NCI-H128 (cell line): ENCODE results near the gene DLGAP1.

Experiments used
- DNase-seq: peaks from one replicate; lab custom pipeline; 2025; ENCODE audit not compliant: unreplicated experiment; lab: John Stamatoyannopoulos, UW

Gene DLGAP1

DNA sequence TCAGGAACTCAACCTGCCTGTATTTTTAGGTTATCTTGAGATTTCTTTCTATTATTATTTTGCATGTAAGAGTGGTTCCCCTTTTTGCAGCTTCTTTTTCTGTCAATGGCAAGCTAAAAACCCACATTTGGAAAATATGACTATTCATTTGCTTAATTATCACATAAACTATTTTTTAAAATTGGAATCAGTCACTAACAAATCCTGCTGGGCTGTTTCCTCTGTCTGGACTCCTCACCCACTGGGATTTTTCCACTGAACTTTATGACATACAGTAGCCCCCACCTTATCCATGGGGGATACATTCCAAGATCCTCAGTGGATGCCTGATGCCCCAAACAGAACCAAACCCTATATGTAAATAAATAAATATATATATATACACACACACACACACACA, 447.3 kb downstream of the DLGAP1 start:
- no peak for DNase-seq

DNA sequence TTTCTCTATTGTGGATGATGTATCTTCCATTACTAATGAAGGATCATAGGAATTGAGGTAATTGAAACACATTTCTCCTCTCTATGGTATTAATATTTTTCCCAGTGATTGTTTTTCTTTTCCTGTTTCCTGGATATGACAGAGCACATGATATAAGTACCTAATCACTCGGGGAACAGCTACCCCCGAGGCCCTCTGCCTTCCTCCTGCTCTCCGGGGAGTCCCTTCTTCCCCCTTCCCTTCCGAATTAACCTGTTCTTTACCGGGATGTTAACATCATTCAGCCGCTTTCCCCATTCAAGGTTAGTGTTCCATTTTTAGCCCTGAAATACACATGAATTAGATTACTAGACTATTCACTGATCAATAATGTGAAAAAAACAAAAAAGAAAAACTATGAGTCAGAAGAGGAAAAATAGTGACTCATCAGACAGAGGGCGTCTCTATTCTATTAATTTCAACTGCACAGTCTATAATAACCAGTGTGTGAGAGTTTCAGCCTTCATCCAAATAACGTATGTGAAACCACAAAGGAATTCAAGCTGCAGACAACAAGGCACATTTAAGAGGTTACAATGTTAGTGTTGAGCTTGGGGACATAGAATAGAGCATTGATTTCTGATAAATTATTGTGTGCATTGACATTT, 450.8 kb downstream of the DLGAP1 start:
- no peak for DNase-seq

GRCh38 chr18:3998698-3999333, 456.3 kb downstream of the DLGAP1 start:
- no peak for DNase-seq

- DNase-seq: peak; percentile 89
Measured at GRCh38 chr18:3995476-3996102, 459.5 kb downstream of the DLGAP1 start.

DNA sequence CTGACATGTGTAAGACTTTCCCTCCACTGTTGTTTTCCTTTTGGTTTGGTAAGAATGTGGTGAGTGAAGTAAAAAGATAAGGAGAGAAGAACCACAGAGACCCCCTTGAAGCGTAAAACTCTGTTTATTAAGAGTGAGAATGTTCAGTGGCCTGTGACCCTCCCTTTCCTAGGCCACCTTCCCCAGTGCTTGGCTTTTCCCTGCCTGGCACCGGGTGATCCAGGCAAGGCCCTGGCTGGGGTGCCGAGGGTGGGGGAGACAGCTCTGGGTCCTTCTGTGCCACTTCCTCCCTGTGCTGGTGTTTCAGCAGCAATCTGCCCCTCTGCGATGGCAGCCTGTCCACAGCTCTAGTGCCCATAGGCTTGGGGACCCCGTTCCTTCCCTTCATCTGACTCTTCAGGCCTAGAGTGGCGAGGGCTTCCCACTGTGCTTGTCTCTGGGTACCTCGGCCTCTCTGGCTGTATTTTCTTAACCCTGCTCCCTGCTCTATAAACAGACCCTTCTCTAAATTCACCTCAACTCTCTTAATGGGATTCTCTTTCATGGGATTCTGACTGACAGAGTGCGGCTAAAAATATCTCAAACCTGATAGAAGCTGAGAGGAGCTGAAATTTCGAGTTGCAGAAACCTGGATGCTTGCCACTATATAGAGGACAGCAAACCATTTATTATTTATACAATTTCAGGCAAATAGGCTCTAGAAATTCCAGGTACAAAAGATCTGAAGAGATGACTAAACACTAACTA, 461.0 kb downstream of the DLGAP1 start:
- DNase-seq: peak; percentile 19

DNA sequence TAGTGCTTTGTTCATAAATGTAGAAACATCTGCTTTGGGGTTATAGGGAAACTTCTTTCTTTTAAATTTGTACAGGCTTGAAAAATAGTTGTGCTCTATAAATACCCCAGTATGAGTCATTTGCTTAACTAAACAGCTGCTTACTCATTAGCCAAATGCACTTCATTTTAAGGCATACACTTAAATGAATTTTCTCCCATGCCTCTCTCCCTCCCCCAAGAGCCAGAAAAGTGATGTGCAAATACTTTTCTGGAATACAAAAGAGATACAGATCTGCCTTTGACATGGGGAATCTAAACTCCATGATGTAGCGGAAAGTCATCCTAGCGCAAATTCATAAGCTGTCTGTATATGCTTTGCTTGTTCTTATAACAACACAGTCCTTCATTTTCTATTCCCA, 469.4 kb downstream of the DLGAP1 start:
- no peak for DNase-seq

GRCh38 chr18:3985020-3985419, 470.1 kb downstream of the DLGAP1 start:
- no peak for DNase-seq

- no peak for DNase-seq
Measured at GRCh38 chr18:3984163-3984757, 470.8 kb downstream of the DLGAP1 start.

GRCh38 chr18:3983351-3983969, 471.6 kb downstream of the DLGAP1 start:
- no peak for DNase-seq

DNA sequence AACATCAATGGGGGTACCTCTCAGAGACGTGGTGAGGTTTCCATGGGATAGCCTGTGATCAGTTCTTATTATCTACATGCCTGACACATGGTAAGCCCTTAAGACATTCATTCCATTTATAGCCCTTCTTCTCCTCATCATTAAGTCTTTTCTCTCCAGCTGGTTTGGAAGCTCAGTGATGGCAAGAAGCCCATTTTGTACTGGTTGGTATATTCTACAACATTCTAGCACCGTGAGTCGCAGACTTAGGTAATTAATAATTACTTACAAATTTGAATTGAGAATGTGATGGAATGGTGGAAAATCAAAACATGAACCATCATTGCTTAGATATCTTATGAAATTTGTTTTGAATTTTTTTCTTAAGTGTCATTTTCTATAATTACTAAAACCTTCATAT, 472.6 kb downstream of the DLGAP1 start:
- DNase-seq: no peak

- DNase-seq: no peak
Measured at GRCh38 chr18:3979024-3979423, 476.1 kb downstream of the DLGAP1 start.

DNA sequence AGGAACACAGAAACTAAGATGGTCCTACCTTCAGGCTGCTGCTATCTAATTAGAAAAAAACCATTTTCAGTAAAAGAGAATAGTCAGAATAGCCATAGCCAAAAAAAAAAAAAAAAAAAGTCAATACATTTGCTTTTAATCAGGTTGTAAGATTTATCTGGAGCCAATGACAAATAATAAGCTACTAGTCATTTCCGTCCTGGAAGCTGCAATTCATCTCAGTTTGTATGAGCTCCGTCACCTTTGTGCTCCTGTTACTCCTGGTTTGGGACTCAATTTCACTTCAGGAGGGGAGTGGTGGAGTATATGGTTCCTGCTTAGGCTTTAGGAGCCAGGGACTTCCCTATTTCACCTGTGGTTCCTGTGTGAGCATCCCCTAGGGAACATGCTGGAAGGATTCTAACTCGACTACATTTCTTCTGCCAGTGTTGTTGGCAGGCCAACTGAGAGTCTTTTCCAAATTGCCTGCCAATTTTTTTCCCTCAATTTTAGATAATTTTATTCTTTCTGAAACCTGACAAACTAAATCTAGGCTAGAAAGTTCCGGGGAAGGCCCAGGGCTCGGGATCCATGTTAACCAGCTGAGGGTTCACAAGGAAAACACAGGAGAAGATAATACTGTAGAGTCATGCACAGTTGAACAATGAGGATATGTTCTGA, 481.8 kb downstream of the DLGAP1 start:
- no peak for DNase-seq

GRCh38 chr18:3972291-3972930, 482.7 kb downstream of the DLGAP1 start:
- DNase-seq: no peak

DNA sequence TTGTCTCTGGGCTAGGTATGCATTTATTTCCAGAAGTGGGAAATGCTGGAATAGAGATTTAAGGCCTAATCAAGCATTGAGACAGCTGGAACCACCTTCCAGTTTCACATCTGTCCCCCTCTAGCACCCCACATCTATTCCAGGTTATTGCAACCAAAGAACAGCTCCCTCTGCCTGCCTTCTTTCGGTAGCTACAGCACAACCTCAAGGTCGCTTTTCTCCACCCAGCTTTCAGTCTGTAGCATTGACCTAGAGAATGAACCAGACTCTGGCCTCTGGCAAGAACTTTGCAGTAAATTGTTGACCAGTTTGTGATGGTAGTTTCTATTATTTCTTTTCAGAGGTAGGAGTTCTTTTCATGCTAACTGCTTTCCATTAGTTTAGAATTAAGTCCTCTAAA, 484.2 kb downstream of the DLGAP1 start:
- no peak for DNase-seq

DNA sequence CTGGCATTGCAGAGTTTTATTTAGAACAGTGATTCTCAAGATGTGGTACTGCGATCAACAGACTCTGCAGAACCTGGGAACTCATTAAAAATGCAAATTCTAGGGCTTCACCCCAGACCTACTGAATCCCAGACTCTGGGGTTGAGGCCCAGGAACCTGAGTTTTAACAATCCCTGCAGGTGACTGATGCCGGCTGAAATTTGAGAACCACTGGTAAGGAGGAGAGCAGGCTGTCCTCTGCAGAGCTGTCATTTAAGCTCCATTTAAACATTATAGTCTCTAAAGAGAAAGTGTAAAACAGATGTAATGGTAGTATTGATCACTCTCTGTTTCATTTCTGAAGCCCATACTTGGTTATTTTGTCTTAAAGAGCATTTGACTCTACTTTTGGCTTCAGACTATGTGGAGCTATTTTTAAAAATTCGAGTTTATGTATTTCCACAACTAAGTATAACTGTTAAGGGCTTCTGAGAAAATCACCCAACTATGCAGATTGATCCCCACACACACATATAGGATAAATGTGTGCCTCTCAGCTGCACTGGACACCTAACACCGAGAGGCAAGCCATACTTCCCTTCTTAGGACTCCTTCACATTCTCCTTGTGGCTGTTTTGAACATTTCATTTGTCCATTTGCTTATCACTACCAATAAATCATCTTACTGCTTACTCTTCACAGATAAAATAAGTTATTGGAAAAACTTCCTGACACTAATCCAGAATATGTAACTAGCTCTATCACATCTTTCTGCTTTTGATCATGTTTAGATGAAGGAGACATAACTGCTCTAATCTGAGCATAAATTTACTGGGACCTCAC, 487.5 kb downstream of the DLGAP1 start:
- no peak for DNase-seq

DNA sequence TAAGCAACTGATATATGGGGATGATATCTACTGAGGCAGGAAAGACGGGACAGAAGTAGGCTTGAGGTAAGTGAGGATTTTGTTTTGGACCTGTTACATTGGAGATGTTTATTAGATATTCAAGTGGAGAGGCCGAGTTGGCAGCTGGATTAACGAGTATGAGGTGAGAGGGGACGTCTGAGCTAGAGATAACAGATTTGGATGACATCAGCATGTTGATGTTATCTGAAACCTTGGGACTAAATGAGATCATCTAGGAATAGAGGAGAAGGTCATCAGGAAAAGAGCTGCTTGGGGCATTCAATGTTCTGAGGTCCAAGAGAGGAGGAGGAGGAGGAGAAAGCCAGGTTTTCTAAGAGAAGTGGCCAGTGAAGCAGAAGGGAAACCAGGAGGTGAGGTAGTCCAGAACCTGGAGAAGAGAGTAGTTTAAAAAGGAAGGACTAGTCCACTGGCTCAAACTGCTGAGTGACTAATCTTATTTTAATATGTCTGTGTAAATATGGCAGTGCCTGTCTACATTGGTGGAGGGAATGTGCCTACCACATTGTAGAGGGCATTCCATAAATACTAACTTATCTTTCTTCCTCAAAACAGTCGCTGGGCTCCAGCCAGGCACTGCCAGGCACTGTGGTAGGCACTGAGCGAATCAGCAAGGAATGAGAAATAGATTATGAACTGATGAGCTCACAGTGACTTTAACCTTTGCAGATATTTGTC, 488.3 kb downstream of the DLGAP1 start:
- DNase-seq: no peak

DNA sequence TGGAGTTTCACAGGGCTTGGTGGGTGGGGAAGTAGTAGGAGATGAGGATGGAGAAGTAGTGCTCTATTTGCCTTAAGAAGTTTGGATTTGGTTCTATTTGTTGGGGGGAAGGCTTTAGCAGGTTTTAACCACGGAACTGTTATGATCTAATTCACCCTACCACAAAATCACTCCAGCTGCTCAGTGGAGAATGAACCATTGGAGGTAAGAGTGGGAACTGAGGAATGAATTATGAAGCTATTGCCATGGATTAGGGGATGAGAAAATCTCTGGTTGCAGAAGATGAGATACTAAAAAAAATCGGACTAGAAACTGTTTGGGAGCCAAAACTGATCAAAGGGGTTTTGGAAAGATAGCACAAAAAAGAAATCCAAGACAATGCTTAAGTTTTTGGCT, 488.9 kb downstream of the DLGAP1 start:
- DNase-seq: no peak

DNA sequence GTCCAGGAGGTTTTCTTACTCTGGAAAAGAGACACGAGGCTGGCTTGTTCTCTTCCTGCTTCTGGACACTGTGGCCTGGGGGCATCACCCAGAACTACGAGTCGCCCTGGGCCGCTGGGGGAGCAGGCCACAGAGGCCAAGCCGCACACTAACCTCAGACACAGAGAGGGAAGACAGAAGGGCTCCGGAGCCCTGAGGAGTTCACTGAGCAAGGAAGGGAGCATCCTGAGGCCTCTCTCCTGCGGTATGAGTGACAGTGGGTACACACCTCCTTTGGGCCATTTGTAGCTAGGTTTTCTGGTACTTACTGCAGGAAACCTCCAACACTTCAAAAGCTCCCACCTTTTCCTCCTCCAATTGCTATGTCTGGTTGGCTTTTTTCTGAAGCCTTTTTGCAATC, 494.1 kb downstream of the DLGAP1 start:
- DNase-seq: no peak

DNA sequence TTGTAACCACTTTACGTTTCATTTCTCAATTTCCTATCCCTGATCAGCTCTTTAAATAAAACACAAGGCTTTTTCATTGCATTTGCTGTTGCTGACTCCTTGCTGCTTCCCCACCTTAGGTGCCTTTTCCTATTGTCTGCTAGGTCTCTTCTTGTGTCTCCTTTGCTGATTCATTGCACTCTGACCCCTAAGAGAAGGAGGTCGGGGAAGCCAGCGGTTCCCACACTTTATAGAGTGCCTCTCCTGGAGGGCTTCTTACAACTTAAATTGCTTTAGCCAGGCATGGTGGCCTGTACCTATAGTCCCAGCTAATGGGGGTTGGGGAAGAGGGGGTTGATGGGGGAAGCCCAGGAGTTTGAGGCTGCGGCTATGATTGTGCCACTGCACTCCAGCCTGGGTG, 495.0 kb downstream of the DLGAP1 start:
- no peak for DNase-seq
